HEK293T (cell line): ENCODE results near the gene EVPL.

Source experiments
- BHLHE40 ChIP-seq: fragments of 450-650 bp; IDR thresholded peaks from 2 replicates; pipeline ENCODE4 v1.6.1; 2016; ENCODE audit warnings: mild to moderate bottlenecking, moderate library complexity, borderline replicate concordance
- L3MBTL2 ChIP-seq: fragments of 450-650 bp; conservative IDR thresholded peaks from 2 replicates; pipeline ENCODE4 v1.6.1; 2016; ENCODE audit warnings: mild to moderate bottlenecking
- NFRKB ChIP-seq: fragments of 450-650 bp; IDR thresholded peaks from 2 replicates; pipeline ENCODE4 v1.6.1; 2016; ENCODE audit warnings: mild to moderate bottlenecking, moderate library complexity
- TARDBP ChIP-seq: fragments of 450-650 bp; IDR thresholded peaks from 2 replicates; pipeline ENCODE4 v1.6.1; 2016

DNA sequence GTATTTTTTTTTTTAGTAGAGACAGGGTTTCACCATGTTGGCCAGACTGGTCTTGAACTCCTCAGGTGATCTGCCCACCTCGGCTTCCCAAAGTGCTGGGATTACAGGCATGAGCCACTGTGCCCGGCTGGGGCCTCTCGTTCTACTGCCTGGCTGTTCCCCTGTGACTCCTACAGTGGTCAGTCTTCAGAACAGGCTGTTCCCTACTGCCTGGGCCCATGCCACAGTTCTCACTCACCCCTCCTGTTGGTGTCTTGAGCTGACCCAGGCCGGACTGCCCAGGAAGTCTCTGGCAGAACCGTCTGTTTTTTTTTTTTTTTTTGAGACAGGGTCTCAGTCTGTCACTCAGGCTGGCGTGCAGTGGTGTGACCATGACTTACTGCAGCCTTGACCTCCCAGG lies 23.2 kb downstream of the EVPL start:
- TF ChIP-seq NFRKB (no peak), BHLHE40 (no peak), L3MBTL2 (no peak), TARDBP (no peak)
